ENCODE results near the gene TLK1. TPM values are rescaled to one million over a fixed set of nuclear protein-coding genes. Genes with fewer than 3 reads are reported as not detected.

TLK1 gene
- total RNA-seq, 2 experiments from 2014 or later, result 29.7 to 150 TPM

GRCh38 chr2:171160956-171161740, 455 bp upstream of the TLK1 start:
- H3K4me3 ChIP-seq (ENCODE audit: low read depth, low read length, poor library complexity, severe bottlenecking), result peak overlapping the region; percentile 94
- TF ChIP-seq CTCF (conservative IDR thresholded peaks at IDR 0.05; ENCODE audit: low read length), result no peak
- no peak for TF ChIP-seq EZH2phosphoT487 (IDR thresholded peaks at IDR 0.05; ENCODE audit: borderline replicate concordance, low read depth, low read length)
- BruUV-seq (replicated peaks), result TSS peak; percentile 97

DNA sequence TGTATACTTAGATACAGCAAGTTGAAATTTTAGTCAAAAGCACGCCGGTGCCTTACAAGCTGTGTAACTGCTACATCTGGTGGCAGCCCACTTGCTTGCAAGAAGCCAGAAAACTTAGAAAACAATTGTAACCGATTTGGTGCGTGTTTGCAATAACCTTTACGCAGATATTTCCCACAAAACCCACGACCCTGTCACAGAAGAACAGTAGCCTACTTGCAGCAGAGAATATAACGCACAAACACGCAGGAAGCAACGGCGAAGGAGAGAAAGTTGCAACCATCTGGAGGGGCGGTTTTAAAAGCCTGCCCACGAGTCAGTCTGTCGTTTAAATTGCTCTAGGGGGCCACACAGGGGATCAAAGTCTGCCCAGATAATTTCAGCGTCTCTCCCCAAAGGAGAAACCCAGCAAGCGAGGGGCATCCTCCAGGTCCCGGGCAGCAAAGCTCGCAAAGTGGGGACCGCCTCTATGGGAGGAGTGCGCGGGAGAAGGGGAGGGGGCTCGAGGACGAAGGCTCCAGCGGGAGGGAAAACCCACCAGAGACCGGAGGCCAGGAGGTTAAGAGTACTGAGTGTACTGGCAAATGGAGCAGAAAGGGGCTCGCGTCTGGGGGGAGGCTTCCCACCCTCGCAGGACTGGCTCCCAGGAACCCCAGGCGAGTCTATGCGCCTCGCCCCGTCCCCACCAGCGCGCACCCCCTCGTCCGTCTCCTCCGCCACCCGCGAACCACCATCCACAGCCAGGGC, 1.1 kb downstream of the TLK1 start:
- TF ChIP-seq CTCF (conservative IDR thresholded peaks at IDR 0.05; ENCODE audit: low read length) (peak; percentile 84), EZH2phosphoT487 (IDR thresholded peaks at IDR 0.05; ENCODE audit: borderline replicate concordance, low read depth, low read length) (no peak)
- Histone ChIP-seq H3K4me1 (ENCODE audit: insufficient read depth, low read length, poor library complexity, severe bottlenecking) (peaks cover 64% of the 10 kb centered on the region), H3K79me2 (ENCODE audit: insufficient read depth, low read depth, low read length) (peaks cover 63% of the 10 kb centered on the region), H4K20me1 (ENCODE audit: insufficient read depth, low read length) (peaks cover 40% of the 10 kb centered on the region), H3K4me2 (ENCODE audit: low read length) (peak overlapping the region; percentile 94), H2AFZ (ENCODE audit: low read length) (peak overlapping the region; percentile 6; the same call in 1 of the 2 replicates), H3K4me3 (ENCODE audit: low read depth, low read length, poor library complexity, severe bottlenecking) (peak overlapping the region; percentile 94), H3K9me3 (ENCODE audit: low read length) (no peaks in the 10 kb centered on the region), H3K9me2 (ENCODE audit: insufficient read depth, low read length) (no peaks in the 10 kb centered on the region), H3K27ac (ENCODE audit: low read depth, low read length, poor library complexity, severe bottlenecking) (peak overlapping the region; percentile 95), H3K36me3 (ENCODE audit: insufficient read depth, low read length) (peaks cover 21% of the 10 kb centered on the region; the same call in 1 of the 2 replicates)
- BruUV-seq (replicated peaks), result no TSS peak
- intact Hi-C loops (cut with micrococcal nuclease; ENCODE audit: unreplicated experiment), result loop anchor here (1.0 to 5.0 kb wide), 7 partner anchors 164 to 274 kb away; partner anchors contain the start of genes GORASP2 and METTL8
- peak; percentile 71 for DNase-seq (ENCODE audit: low spot score)
- CTCF ChIA-PET (ENCODE audit: unreplicated experiment), result no interaction called here
- POLR2A ChIA-PET, result interaction anchor here (0.7 to 3.8 kb wide), 17 partner anchors 8 to 289 kb away, joined by 3 to 26 read pairs (median 3); no protein-coding TSS in a partner anchor

More at GRCh38 chr2:171160956-171161740, 455 bp upstream of the TLK1 start:
- Histone ChIP-seq H3K9me3 (ENCODE audit: low read length) (no peaks in the 10 kb centered on the region), H4K20me1 (ENCODE audit: insufficient read depth, low read length) (peaks cover 29% of the 10 kb centered on the region), H3K36me3 (ENCODE audit: insufficient read depth, low read length) (peaks cover 17% of the 10 kb centered on the region; the same call in 1 of the 2 replicates), H3K4me1 (ENCODE audit: insufficient read depth, low read length, poor library complexity, severe bottlenecking) (peaks cover 48% of the 10 kb centered on the region), H2AFZ (ENCODE audit: low read length) (peak overlapping the region; percentile 64; the same call in 1 of the 2 replicates), H3K4me2 (ENCODE audit: low read length) (peak overlapping the region; percentile 95), H3K9me2 (ENCODE audit: insufficient read depth, low read length) (no peaks in the 10 kb centered on the region), H3K27ac (ENCODE audit: low read depth, low read length, poor library complexity, severe bottlenecking) (peak overlapping the region; percentile 95), H3K79me2 (ENCODE audit: insufficient read depth, low read depth, low read length) (peaks cover 47% of the 10 kb centered on the region)
- DNase-seq (ENCODE audit: low spot score), result peak; percentile 92
- intact Hi-C loops (cut with micrococcal nuclease; ENCODE audit: unreplicated experiment), result loop anchor here (1.0 to 5.0 kb wide), 6 partner anchors 50 to 272 kb away; partner anchors contain the start of genes GORASP2 and METTL8
- ChIA-PET CTCF (ENCODE audit: unreplicated experiment) (no interaction called here), POLR2A (interaction anchor here (0.6 to 2.0 kb wide), 9 partner anchors 13 to 249 kb away, joined by 3 to 11 read pairs (median 3); no protein-coding TSS in a partner anchor)
